ENCODE results near the gene TNFRSF4.

DNA sequence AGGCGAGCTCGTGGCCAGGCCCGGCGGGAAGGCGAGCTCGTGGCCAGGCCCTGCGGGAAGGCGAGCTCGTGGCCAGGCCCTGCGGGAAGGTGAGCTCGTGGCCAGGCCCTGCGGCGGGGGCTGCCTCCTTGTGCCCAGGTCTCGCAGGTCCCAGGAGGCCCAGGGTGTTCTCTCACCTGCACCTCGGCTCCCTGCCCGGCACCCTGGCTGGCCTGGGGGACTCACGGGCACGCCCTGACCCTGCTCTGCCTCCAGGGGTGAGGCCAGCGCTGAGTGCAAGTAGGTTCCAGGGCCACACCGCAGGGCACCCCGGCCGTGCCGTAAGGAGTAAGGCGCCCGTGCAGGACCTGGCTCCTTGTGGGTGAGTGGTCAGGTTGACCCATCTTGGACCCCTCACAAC lies 13.4 kb upstream of the TNFRSF4 start:
- no peak for TF ChIP-seq ZFX (IDR thresholded peaks at IDR 0.05)
- TF ChIP-seq, protein P1, sequence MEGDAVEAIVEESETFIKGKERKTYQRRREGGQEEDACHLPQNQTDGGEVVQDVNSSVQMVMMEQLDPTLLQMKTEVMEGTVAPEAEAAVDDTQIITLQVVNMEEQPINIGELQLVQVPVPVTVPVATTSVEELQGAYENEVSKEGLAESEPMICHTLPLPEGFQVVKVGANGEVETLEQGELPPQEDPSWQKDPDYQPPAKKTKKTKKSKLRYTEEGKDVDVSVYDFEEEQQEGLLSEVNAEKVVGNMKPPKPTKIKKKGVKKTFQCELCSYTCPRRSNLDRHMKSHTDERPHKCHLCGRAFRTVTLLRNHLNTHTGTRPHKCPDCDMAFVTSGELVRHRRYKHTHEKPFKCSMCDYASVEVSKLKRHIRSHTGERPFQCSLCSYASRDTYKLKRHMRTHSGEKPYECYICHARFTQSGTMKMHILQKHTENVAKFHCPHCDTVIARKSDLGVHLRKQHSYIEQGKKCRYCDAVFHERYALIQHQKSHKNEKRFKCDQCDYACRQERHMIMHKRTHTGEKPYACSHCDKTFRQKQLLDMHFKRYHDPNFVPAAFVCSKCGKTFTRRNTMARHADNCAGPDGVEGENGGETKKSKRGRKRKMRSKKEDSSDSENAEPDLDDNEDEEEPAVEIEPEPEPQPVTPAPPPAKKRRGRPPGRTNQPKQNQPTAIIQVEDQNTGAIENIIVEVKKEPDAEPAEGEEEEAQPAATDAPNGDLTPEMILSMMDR (IDR thresholded peaks at IDR 0.05 in 2 of 3, conservative IDR thresholded peaks at IDR 0.05 in 1 of 3; ENCODE audit: borderline replicate concordance in 1 of 3, insufficient read depth in 1 of 3, low read depth in 2 of 3, low read length in 2 of 3), result no peak
- TF ChIP-seq JUND (IDR thresholded peaks at IDR 0.05), result no peak
- TF ChIP-seq TCF7L2 (IDR thresholded peaks at IDR 0.05; ENCODE audit: borderline replicate concordance, extremely low read depth, insufficient read depth, insufficient read length), result no peak
- TF ChIP-seq POLR2A (IDR thresholded peaks at IDR 0.05; ENCODE audit: borderline replicate concordance, extremely low read depth, insufficient read depth, insufficient read length), result no peak
- no peak for TF ChIP-seq EGR1 (IDR thresholded peaks at IDR 0.05; ENCODE audit: low read depth)

All from HCT116 (cell line).